ENCODE measurements around the gene WDR90.

WDR90 gene

GRCh38 chr16:692356-693108, 43.4 kb downstream of the WDR90 start:
- no peak for TF ChIP-seq CTCF (IDR thresholded peaks at IDR 0.05; ENCODE audit: control extremely low read depth, extremely low read depth, low read depth, missing control alignments)
- ChIA-PET POLR2A (interaction anchor here (0.7 kb wide), 1 partner anchor 437 kb away, joined by 3 read pairs; no protein-coding TSS in a partner anchor), CTCF (interaction anchor here (1.9 kb wide), 1 partner anchor 20 kb away, joined by 4 read pairs; no protein-coding TSS in a partner anchor)
- DNase-seq (ENCODE audit: extremely low spot score): no peak

GRCh38 chr16:693364-693763, 44.2 kb downstream of the WDR90 start:
- CTCF ChIA-PET: interaction anchor here (1.9 kb wide), 1 partner anchor 19 kb away, joined by 4 read pairs; no protein-coding TSS in a partner anchor

GRCh38 chr16:693766-694165, 44.6 kb downstream of the WDR90 start:
- CTCF ChIA-PET: interaction anchor here (1.9 kb wide), 1 partner anchor 19 kb away, joined by 4 read pairs; no protein-coding TSS in a partner anchor

More at GRCh38 chr16:693364-693763, 44.2 kb downstream of the WDR90 start:
- TF ChIP-seq CTCF (IDR thresholded peaks at IDR 0.05; ENCODE audit: control extremely low read depth, extremely low read depth, low read depth, missing control alignments): no peak
- no peak for DNase-seq (ENCODE audit: extremely low spot score)
- POLR2A ChIA-PET: no interaction called here

DNA sequence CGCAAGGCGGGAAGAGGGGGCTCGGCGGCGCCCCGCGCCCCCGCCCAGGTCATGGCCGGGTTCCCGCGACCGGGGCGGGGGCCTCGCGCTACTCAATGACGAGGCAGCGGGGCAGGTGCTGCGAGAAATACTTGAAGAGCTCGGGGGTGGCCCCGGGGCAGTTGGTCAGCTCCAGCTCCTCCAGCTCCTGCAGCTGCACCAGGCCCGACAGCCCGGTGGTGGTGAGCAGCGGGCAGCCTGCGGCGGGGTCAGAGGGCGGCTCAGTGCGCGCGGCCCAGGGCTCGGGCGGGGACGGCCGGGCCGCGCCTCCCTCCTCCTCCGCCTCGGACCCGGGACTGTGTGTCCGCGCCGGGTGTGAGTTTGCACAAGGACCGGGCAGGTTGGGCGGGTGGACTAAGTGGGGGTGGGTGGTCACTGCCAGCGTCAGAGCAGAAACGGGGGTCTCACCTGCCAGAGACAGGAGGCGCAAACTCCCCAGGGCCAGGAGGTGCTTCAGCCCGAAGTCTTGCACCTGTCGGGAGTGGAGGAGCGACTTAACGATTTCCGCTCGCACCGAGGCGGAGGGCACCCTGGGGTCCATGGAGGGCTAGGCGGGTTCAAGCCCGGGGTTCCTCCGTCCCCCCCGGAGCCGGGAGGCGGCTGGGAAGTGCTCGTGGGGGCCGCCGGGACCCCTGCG, 45.2 kb downstream of the WDR90 start:
- TF ChIP-seq CTCF (IDR thresholded peaks at IDR 0.05; ENCODE audit: control extremely low read depth, extremely low read depth, low read depth, missing control alignments): no peak
- no peak for DNase-seq (ENCODE audit: extremely low spot score)
- ChIA-PET POLR2A (no interaction called here), CTCF (interaction anchor here (1.6 to 1.9 kb wide), 2 partner anchors 18 to 20 kb away, joined by 4 read pairs; partner anchors contain the start of gene METRN)

More at GRCh38 chr16:693766-694165, 44.6 kb downstream of the WDR90 start:
- DNase-seq (ENCODE audit: extremely low spot score): no peak
- POLR2A ChIA-PET: no interaction called here
- TF ChIP-seq CTCF (IDR thresholded peaks at IDR 0.05; ENCODE audit: control extremely low read depth, extremely low read depth, low read depth, missing control alignments): no peak

- ChIA-PET CTCF (interaction anchor here (1.2 to 1.6 kb wide), 4 partner anchors 17 to 90 kb away, joined by 3 to 8 read pairs (median 4); partner anchors contain the start of gene METRN), POLR2A (no interaction called here)
- TF ChIP-seq CTCF (IDR thresholded peaks at IDR 0.05; ENCODE audit: control extremely low read depth, extremely low read depth, low read depth, missing control alignments): no peak
- no peak for DNase-seq (ENCODE audit: extremely low spot score)
These were observed 45.7 kb downstream of the WDR90 start for GRCh38 chr16:694863-695354.

DNA sequence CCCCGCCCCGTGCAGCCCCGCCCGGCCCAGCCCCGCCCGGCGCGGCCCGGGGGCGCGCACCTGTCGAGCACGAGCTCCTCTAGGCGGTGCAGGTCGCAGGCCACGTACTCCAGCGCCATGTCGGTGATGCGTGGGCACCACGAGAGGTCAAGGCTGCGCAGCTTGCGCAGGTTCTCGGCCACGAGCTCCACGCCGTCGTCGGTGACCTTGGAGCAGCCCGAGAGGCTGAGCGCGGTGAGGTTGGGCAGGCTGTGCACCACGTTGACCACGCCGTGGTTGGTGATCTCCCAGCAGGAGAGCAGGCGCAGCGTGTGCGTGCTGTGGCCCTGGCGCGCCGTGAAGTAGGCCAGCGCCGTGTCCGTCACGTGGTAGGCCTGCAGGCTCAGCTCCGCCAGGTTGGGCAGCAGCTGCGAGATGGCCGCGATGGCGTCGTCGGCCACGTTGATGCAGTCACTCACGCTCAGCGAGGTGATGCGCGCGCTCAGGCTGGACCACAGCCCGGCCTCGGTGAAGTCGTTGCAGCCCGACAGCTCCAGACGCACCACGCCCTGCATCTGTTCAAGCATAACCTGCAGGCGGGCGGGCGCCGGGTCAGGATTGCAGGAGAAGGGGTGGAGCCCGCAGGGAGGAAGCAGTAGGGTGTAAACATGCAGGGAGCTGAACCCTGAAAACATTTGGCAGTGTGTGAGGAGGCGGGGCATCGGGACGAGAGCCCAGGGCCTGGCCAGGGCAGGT, 46.4 kb downstream of the WDR90 start:
- DNase-seq (ENCODE audit: extremely low spot score): peak; percentile 83
- CTCF ChIA-PET: interaction anchor here (1.0 to 1.6 kb wide), 5 partner anchors 11 to 89 kb away, joined by 3 to 8 read pairs (median 4); partner anchors contain the start of genes JMJD8 and METRN
- POLR2A ChIA-PET: interaction anchor here (0.5 kb wide), 1 partner anchor 113 kb away, joined by 4 read pairs; no protein-coding TSS in a partner anchor
- TF ChIP-seq CTCF (IDR thresholded peaks at IDR 0.05; ENCODE audit: control extremely low read depth, extremely low read depth, low read depth, missing control alignments): no peak
